Inflammatory macrophage treated with lipopolysaccharide for 1 hour (primary cell): Measurements from ENCODE around the gene FHL1.
"Not testable (repeated sequence)": the region's sequence is repeated elsewhere in the genome, so short reads cannot be mapped to it uniquely, and the experiment has no call there.

Experiments
- DNase-seq, 2 donors: peaks; one replicate each; pipeline ENCODE4 v3.0.0-alpha.2; 2020 to 2022

Gene FHL1

GRCh38 chrX:136147315-136147901, at the start of gene FHL1:
TSS of gene FHL1 (plus strand) at chrX:136147533.
- DNase-seq = no peak

GRCh38 chrX:136097871-136098805, 49.2 kb upstream of the FHL1 start:
- no peak for DNase-seq

- DNase-seq = no peak
Observed at GRCh38 chrX:136104936-136105335, 42.4 kb upstream of the FHL1 start.

GRCh38 chrX:136106920-136107528, 40.3 kb upstream of the FHL1 start:
- DNase-seq = no peak

- not testable (repeated sequence) for DNase-seq
Observed at GRCh38 chrX:136108905-136109304, 38.4 kb upstream of the FHL1 start.

- no peak for DNase-seq
Observed at GRCh38 chrX:136112286-136112685, 35.0 kb upstream of the FHL1 start.

- no peak for DNase-seq
Observed at GRCh38 chrX:136112778-136113177, 34.6 kb upstream of the FHL1 start.

GRCh38 chrX:136115126-136115903, 32.0 kb upstream of the FHL1 start:
- no peak for DNase-seq

- no peak for DNase-seq
Observed at GRCh38 chrX:136115904-136116297, 31.4 kb upstream of the FHL1 start.

- DNase-seq = no peak
Observed at GRCh38 chrX:136121788-136122187, 25.5 kb upstream of the FHL1 start.

- no peak for DNase-seq
Observed at GRCh38 chrX:136122207-136122606, 25.1 kb upstream of the FHL1 start.

- DNase-seq = no peak
Observed at GRCh38 chrX:136125106-136125505, 22.2 kb upstream of the FHL1 start.

- no peak for DNase-seq
Observed at GRCh38 chrX:136126371-136126770, 21.0 kb upstream of the FHL1 start.

GRCh38 chrX:136126872-136127406, 20.4 kb upstream of the FHL1 start:
- peak; percentile 21 to 50 for DNase-seq

GRCh38 chrX:136128743-136129142, 18.6 kb upstream of the FHL1 start:
- DNase-seq = no peak

GRCh38 chrX:136130931-136131833, 16.2 kb upstream of the FHL1 start:
- no peak for DNase-seq

GRCh38 chrX:136138939-136139338, 8.4 kb upstream of the FHL1 start:
- no peak for DNase-seq

GRCh38 chrX:136141569-136141968, 5.8 kb upstream of the FHL1 start:
- no peak for DNase-seq

- DNase-seq = no peak
Observed at GRCh38 chrX:136142592-136142991, 4.7 kb upstream of the FHL1 start.

- peak in 1 of 2 donors; percentile 28 for DNase-seq
Observed at GRCh38 chrX:136143711-136144110, 3.6 kb upstream of the FHL1 start.

- DNase-seq = no peak
Observed at GRCh38 chrX:136146614-136147314, 569 bp upstream of the FHL1 start.
